B cell (primary cell): ENCODE data around the gene C1orf198. TPM values are rescaled to one million over a fixed set of nuclear protein-coding genes. Genes with fewer than 3 reads are reported as not detected.

Experiments
- ATAC-seq: fragments of 200-7000 bp; cut with Tn5 transposase; one replicate; pipeline ENCODE4 v1.10.0; 2021; ENCODE audit warnings: low read depth, mild to moderate bottlenecking, moderate number of reproducible peaks, moderate library complexity
- CTCF ChIA-PET: fragments of 350-600 bp; sonication (Branson Sonifier 250); formaldehyde crosslinking; loops from one replicate; lab custom pipeline; 2021; ENCODE audit warnings: antibody characterized with exemption, inconsistent platforms; lab: Charles Lee
- POLR2A ChIA-PET: fragments of 350-600 bp; sonication (Branson Sonifier 250); formaldehyde crosslinking; loops from one replicate; lab custom pipeline; 2021; ENCODE audit warnings: antibody characterized with exemption; lab: Charles Lee
- DNase-seq: peaks from one replicate; pipeline ENCODE4 v3.0.0; 2013
- H2AFZ ChIP-seq: 2 replicates; pipeline ENCODE4 v1.6.1; 2012; ENCODE audit warnings: mild to moderate bottlenecking, low read depth, low read length; ENCODE audit not compliant: insufficient read depth, poor library complexity, severe bottlenecking
- H3K27ac ChIP-seq, 2 donors: 1 replicate in 1 of 2; 2 replicates in 1 of 2; pipeline ENCODE4 v1.5.1; 2012 to 2013; ENCODE audit warnings: low read length in 2 of 2, mild to moderate bottlenecking in 2 of 2, moderate library complexity in 1 of 2
- H3K27me3 ChIP-seq, 4 experiments: fragments of 200-600 bp in 1 of 4; sonication (generic) in 1 of 4; replicated peaks in 1 of 4; 1 replicate in 2 of 4; 2 replicates in 2 of 4; pipeline versions ENCODE4 v1.6.1 to v1.7.0; 2013 to 2016; ENCODE audit warnings: low read length in 3 of 4, mild to moderate bottlenecking in 2 of 4, mixed read lengths in 1 of 4, moderate library complexity in 1 of 4; ENCODE audit not compliant: insufficient read depth in 4 of 4, control insufficient read depth in 3 of 4; ENCODE audit errors: control extremely low read depth in 1 of 4
- H3K36me3 ChIP-seq, 2 experiments: replicated peaks in 1 of 2; 1 replicate in 1 of 2; 2 replicates in 1 of 2; pipeline versions ENCODE4 v1.6.1 to v1.7.1; 2013; ENCODE audit warnings: low read length in 1 of 2; ENCODE audit not compliant: insufficient read depth in 2 of 2, control insufficient read depth in 1 of 2; ENCODE audit errors: control extremely low read depth in 1 of 2, extremely low read depth in 1 of 2
- H3K4me1 ChIP-seq, 2 donors: fragments of 200-600 bp in 1 of 2; sonication (generic) in 1 of 2; 1 replicate in 1 of 2; 2 replicates in 1 of 2; pipeline versions ENCODE4 v1.5.1 to v1.6.1; 2013 to 2017; ENCODE audit warnings: low read length in 2 of 2; ENCODE audit not compliant: control insufficient read depth in 2 of 2, insufficient read depth in 2 of 2
- H3K4me2 ChIP-seq: replicated peaks from 2 replicates; pipeline ENCODE3; 2012; ENCODE audit warnings: mild to moderate bottlenecking, low read depth, low read length; ENCODE audit not compliant: poor library complexity, severe bottlenecking
- H3K4me3 ChIP-seq, 5 experiments: fragments of 200-600 bp in 1 of 5; sonication (generic) in 1 of 5; 1 replicate in 3 of 5; 2 replicates in 2 of 5; pipeline versions ENCODE4 v1.5.1 to v1.7.0; 2011 to 2016; ENCODE audit warnings: low read length in 4 of 5, mild to moderate bottlenecking in 4 of 5, low read depth in 2 of 5, control low read depth in 1 of 5, moderate library complexity in 1 of 5; ENCODE audit not compliant: insufficient read depth in 1 of 5; ENCODE audit errors: control extremely low read depth in 1 of 5, extremely low read depth in 1 of 5
- H3K79me2 ChIP-seq: fragments of 200-600 bp; sonication (generic); one replicate; pipeline ENCODE4 v1.6.0; 2016; ENCODE audit warnings: low read length; ENCODE audit not compliant: control insufficient read depth, insufficient read depth
- H3K9ac ChIP-seq: fragments of 200-600 bp; sonication (generic); 2 replicates; pipeline ENCODE4 v1.6.1; 2017; ENCODE audit warnings: mild to moderate bottlenecking, low read length, moderate library complexity
- H3K9me3 ChIP-seq, 3 donors: one replicate each; pipeline versions ENCODE4 v1.6.1 to v1.7.1; 2013; ENCODE audit warnings: low read length in 2 of 3; ENCODE audit not compliant: control insufficient read depth in 2 of 3, insufficient read depth in 1 of 3; ENCODE audit errors: control extremely low read depth in 1 of 3
- H4K20me1 ChIP-seq: 2 replicates; pipeline ENCODE4 v1.6.0; 2012; ENCODE audit warnings: mild to moderate bottlenecking, low read length; ENCODE audit not compliant: insufficient read depth, control insufficient read depth, poor library complexity, severe bottlenecking
- H3K27ac Mint-ChIP-seq: one replicate; pipeline ENCODE4 v1.8.0; 2021; ENCODE audit warnings: mixed read lengths
- H3K27me3 Mint-ChIP-seq: one replicate; pipeline ENCODE4 v1.8.0; 2021; ENCODE audit warnings: mixed read lengths
- H3K4me1 Mint-ChIP-seq: one replicate; pipeline ENCODE4 v1.8.0; 2021; ENCODE audit warnings: mixed read lengths
- H3K4me3 Mint-ChIP-seq: one replicate; pipeline ENCODE4 v1.8.0; 2021; ENCODE audit warnings: mixed read lengths
- H3K9me3 Mint-ChIP-seq: one replicate; pipeline ENCODE4 v1.8.0; 2022; ENCODE audit warnings: mixed read lengths; ENCODE audit not compliant: insufficient read depth
- CTCF ChIP-seq: fragments of 200-600 bp; IDR thresholded peaks from one replicate; pipeline ENCODE4 v1.8.0; 2022; ENCODE audit warnings: antibody characterized with exemption, mild to moderate bottlenecking
- EZH2 ChIP-seq: IDR thresholded peaks from 2 replicates; pipeline ENCODE4 v1.6.1; 2012; ENCODE audit warnings: borderline replicate concordance, low read depth, mild to moderate bottlenecking, moderate library complexity, low read length; ENCODE audit not compliant: insufficient read depth, poor library complexity, severe bottlenecking
- WGBS: methylation state at CpG from one replicate; pipeline ENCODE4 v1.1.5; 2013; ENCODE audit warnings: missing lambda C conversion rate; ENCODE audit not compliant: insufficient coverage; 5-methylcytosine and 5-hydroxymethylcytosine counted together
- intact Hi-C: fragments of 100-400 bp; cut with micrococcal nuclease; formaldehyde crosslinking; loops from one replicate; pipeline ENCODE4 v1.10.0; 2022
- polyA plus RNA-seq: library from polyadenylated mRNA; depleted of rRNA; stranded (reverse); fragments of >200 nt; gene quantifications from 2 replicates; pipeline ENCODE4 v1.2.3, GENCODE V29; 2012
- total RNA-seq, 2 donors: library from RNA; stranded (reverse); fragments of 120-200 nt in 1 of 2; gene quantifications; 1 replicate in 1 of 2; 2 replicates in 1 of 2; pipeline versions ENCODE4 v1.2.3 to v1.2.4, GENCODE V29; 2013 to 2022

The C1orf198 gene
- total and polyA plus RNA-seq, 2 donors (not counting 1 experiment from before 2014, with no cell fraction given): 1.0 to 6.6 TPM

- H3K27me3 ChIP-seq: no peaks in the 10 kb centered on the region
- ChIA-PET CTCF (interaction anchor here (0.7 to 2.4 kb wide), 17 partner anchors 9 to 301 kb away, joined by 3 to 11 read pairs (median 4); partner anchors contain the start of genes ARV1 and TTC13), POLR2A (no interaction called here)
- H3K4me2 ChIP-seq: no peak overlapping the region
- Mint-ChIP-seq H3K4me1 (no peaks in the 10 kb centered on the region), H3K9me3 (no peaks in the 10 kb centered on the region), H3K27ac (no peak overlapping the region), H3K27me3 (no peaks in the 10 kb centered on the region), H3K4me3 (no peak overlapping the region)
- no peak overlapping the region for H3K4me3 ChIP-seq
- H3K9me3 ChIP-seq: no peaks in the 10 kb centered on the region
- peaks cover 2 to 81% of the 10 kb centered on the region in 2 experiments for H3K36me3 ChIP-seq
- intact Hi-C loops: loop anchor here (1.0 to 2.0 kb wide), 4 partner anchors 63 to 688 kb away; partner anchors contain the start of gene ARV1
- H3K9ac ChIP-seq: no peak overlapping the region
- TF ChIP-seq EZH2: no peak
- no peak for TF ChIP-seq CTCF
- peak; percentile 14 for ATAC-seq
- no peak for DNase-seq
- H4K20me1 ChIP-seq: no peaks in the 10 kb centered on the region
- 97% methylated on average over 5 of the region's 8 CpGs for WGBS
- peak overlapping the region; percentile 4 for H2AFZ ChIP-seq
- no peaks in the 10 kb centered on the region for H3K79me2 ChIP-seq
- H3K4me1 ChIP-seq: no peaks in the 10 kb centered on the region
- no peak overlapping the region for H3K27ac ChIP-seq
Observed at GRCh38 chr1:230916587-230917283, 48.4 kb upstream of the C1orf198 start.

DNA sequence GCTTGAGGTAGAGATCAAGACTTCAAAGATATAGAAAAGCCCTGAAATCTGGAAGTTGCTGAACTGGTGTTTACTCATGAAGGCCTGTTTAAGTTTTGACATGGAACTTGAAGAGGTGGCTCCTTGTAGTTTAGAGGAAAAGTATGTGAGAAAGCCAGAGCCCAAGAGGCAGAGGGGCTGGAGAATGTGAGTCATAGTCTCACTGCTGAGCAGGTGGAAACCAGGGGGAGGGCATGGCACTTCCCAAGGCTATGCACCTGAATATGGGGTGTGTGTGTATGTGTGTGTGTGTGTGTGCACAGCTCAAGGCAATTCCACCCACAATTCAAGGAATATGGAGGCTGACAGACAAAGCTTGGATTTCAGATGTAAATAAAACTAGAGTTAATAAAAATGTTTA is 46.8 kb upstream of the C1orf198 start:
- Mint-ChIP-seq H3K27ac (no peak overlapping the region), H3K4me1 (no peaks in the 10 kb centered on the region), H3K27me3 (no peaks in the 10 kb centered on the region), H3K9me3 (no peaks in the 10 kb centered on the region), H3K4me3 (no peak overlapping the region)
- peaks cover 2 to 82% of the 10 kb centered on the region in 2 experiments for H3K36me3 ChIP-seq
- H3K27me3 ChIP-seq: no peaks in the 10 kb centered on the region
- no peak overlapping the region for H3K9ac ChIP-seq
- H3K4me3 ChIP-seq: no peak overlapping the region
- no peaks in the 10 kb centered on the region for H4K20me1 ChIP-seq
- no peak overlapping the region for H3K4me2 ChIP-seq
- H2AFZ ChIP-seq: no peak overlapping the region
- no peak for ATAC-seq
- intact Hi-C loops: no loop called here
- no peak overlapping the region for H3K27ac ChIP-seq
- CTCF ChIA-PET: interaction anchor here (0.9 to 2.4 kb wide), 5 partner anchors 12 to 294 kb away, joined by 3 to 11 read pairs (median 3); partner anchors contain the start of genes ARV1 and TTC13
- no peaks in the 10 kb centered on the region for H3K9me3 ChIP-seq
- DNase-seq: no peak
- no peaks in the 10 kb centered on the region for H3K4me1 ChIP-seq
- H3K79me2 ChIP-seq: no peaks in the 10 kb centered on the region
- POLR2A ChIA-PET: no interaction called here
- TF ChIP-seq CTCF (no peak), EZH2 (no peak)
